Astrocyte (in vitro differentiated cells and primary cell): ENCODE data around the gene CABLES1. TPM values are rescaled to one million over a fixed set of nuclear protein-coding genes. Genes with fewer than 3 reads are reported as not detected.
"Not testable (repeated sequence)": the region's sequence is repeated elsewhere in the genome, so short reads cannot be mapped to it uniquely, and the experiment has no call there.

Experiments used
- DNase-seq: peaks from one replicate; pipeline ENCODE4 v3.0.0-alpha.2; 2010; ENCODE audit warnings: low read depth
- FAIRE-seq: peaks from 2 replicates; lab custom pipeline; 2011; peaks lifted over from hg19 to GRCh38; lab: Jason Lieb, UNC
- H2AFZ ChIP-seq: 2 replicates; pipeline ENCODE4 v1.6.0; 2012; ENCODE audit warnings: low read depth, low read length, inconsistent platforms
- H3K27ac ChIP-seq: 2 replicates; pipeline ENCODE4 v1.5.1; 2011; ENCODE audit warnings: low read depth, low read length, inconsistent platforms
- H3K27me3 ChIP-seq: 2 replicates; pipeline ENCODE4 v1.6.0; 2011; ENCODE audit warnings: low read length, inconsistent platforms; ENCODE audit not compliant: insufficient read depth
- H3K36me3 ChIP-seq: 2 replicates; pipeline ENCODE4 v1.5.1; 2011; ENCODE audit warnings: low read length, inconsistent platforms; ENCODE audit not compliant: insufficient read depth
- H3K4me1 ChIP-seq: 2 replicates; pipeline ENCODE4 v1.5.1; 2011; ENCODE audit warnings: low read length, inconsistent platforms; ENCODE audit not compliant: insufficient read depth
- H3K4me2 ChIP-seq: 2 replicates; pipeline ENCODE4 v1.6.0; 2012; ENCODE audit warnings: low read length, inconsistent platforms
- H3K4me3 ChIP-seq: 2 replicates; pipeline ENCODE4 v1.5.1; 2011; ENCODE audit warnings: low read depth, mild to moderate bottlenecking, low read length, inconsistent platforms; ENCODE audit not compliant: insufficient read depth
- H3K79me2 ChIP-seq: 2 replicates; pipeline ENCODE4 v1.6.0; 2012; ENCODE audit warnings: mild to moderate bottlenecking, low read length, inconsistent platforms; ENCODE audit not compliant: insufficient read depth
- H3K9ac ChIP-seq: 2 replicates; pipeline ENCODE4 v1.6.0; 2012; ENCODE audit warnings: mild to moderate bottlenecking, low read length, inconsistent platforms
- H3K9me3 ChIP-seq: 2 replicates; pipeline ENCODE4 v1.5.1; 2012; ENCODE audit warnings: low read depth, mild to moderate bottlenecking, low read length, inconsistent platforms; ENCODE audit not compliant: insufficient read depth
- H4K20me1 ChIP-seq: 2 replicates; pipeline ENCODE4 v1.6.0; 2012; ENCODE audit warnings: low read length, inconsistent platforms; ENCODE audit not compliant: insufficient read depth
- H3K27ac Mint-ChIP-seq: one replicate; pipeline ENCODE4 v1.8.0; 2021; ENCODE audit warnings: mild to moderate bottlenecking, mixed read lengths; ENCODE audit not compliant: unreplicated experiment
- H3K27me3 Mint-ChIP-seq: one replicate; pipeline ENCODE4 v1.8.0; 2021; ENCODE audit warnings: low read depth, mixed read lengths; ENCODE audit not compliant: unreplicated experiment
- H3K36me3 Mint-ChIP-seq: one replicate; pipeline ENCODE4 v1.8.0; 2021; ENCODE audit warnings: low read depth, mixed read lengths; ENCODE audit not compliant: unreplicated experiment
- H3K4me1 Mint-ChIP-seq: one replicate; pipeline ENCODE4 v1.8.0; 2021; ENCODE audit warnings: low read depth, mixed read lengths; ENCODE audit not compliant: unreplicated experiment
- H3K4me3 Mint-ChIP-seq: one replicate; pipeline ENCODE4 v1.8.0; 2021; ENCODE audit warnings: mild to moderate bottlenecking, moderate library complexity, mixed read lengths; ENCODE audit not compliant: unreplicated experiment
- H3K9me3 Mint-ChIP-seq: one replicate; pipeline ENCODE4 v1.8.0; 2021; ENCODE audit warnings: mild to moderate bottlenecking, mixed read lengths; ENCODE audit not compliant: unreplicated experiment
- EZH2 ChIP-seq: IDR thresholded peaks from 2 replicates; pipeline ENCODE4 v1.6.1; 2012; ENCODE audit warnings: mild to moderate bottlenecking, low read length, inconsistent platforms; ENCODE audit not compliant: insufficient read depth
- total RNA-seq: library from RNA; stranded (reverse); gene quantifications from 2 replicates; pipeline ENCODE4 v1.2.1, GENCODE V29; 2021
- TF ChIP-seq, protein P1 (sequence below): IDR thresholded peaks from 2 replicates; pipeline ENCODE4 v1.5.1; 2011; ENCODE audit warnings: low read depth, mild to moderate bottlenecking, inconsistent platforms, low read length, moderate library complexity; ENCODE audit not compliant: insufficient read depth

Gene CABLES1
- total RNA-seq, 1 donor from 2014 or later: 14.5 TPM

DNA sequence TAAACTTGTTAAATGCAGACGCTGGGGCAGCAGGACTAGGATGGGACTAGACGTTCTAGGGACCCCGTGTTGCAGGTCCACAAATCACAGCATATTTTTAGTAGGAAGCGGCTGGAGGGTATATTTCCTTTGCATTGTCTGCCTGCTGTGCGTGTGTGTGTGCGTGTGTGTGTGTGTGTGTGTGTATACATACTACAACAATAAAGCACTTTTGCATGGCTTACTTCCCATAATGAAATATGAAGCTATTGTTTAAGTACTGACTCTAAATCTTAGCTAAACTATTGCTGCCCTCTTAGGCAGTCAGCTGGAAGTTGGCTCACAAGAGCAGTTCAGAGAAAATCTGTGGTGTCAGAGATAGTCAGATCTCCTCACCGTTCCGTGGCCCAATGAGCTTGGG lies 133.4 kb downstream of the CABLES1 start:
- no peak for FAIRE-seq
- peaks cover 5% of the 10 kb centered on the region for H3K36me3 Mint-ChIP-seq

GRCh38 chr18:23269068-23269467 lies 133.8 kb downstream of the CABLES1 start:
- not testable (repeated sequence) for H3K36me3 Mint-ChIP-seq, FAIRE-seq, H3K9me3 ChIP-seq, H3K27me3 ChIP-seq, H3K9ac ChIP-seq, DNase-seq, H2AFZ ChIP-seq, H3K4me3 ChIP-seq, H3K27me3 Mint-ChIP-seq, H3K27ac Mint-ChIP-seq, H3K79me2 ChIP-seq, H3K4me1 Mint-ChIP-seq, H3K36me3 ChIP-seq, H3K4me2 ChIP-seq, H3K4me1 ChIP-seq, H3K4me3 Mint-ChIP-seq, H4K20me1 ChIP-seq, H3K27ac ChIP-seq
- peaks cover 18% of the 10 kb centered on the region for H3K9me3 Mint-ChIP-seq

More for the DNA sequence above, 133.4 kb downstream of the CABLES1 start:
- H3K9me3 ChIP-seq: peaks cover 4% of the 10 kb centered on the region
- peaks cover 8% of the 10 kb centered on the region for H3K4me1 Mint-ChIP-seq
- no peaks in the 10 kb centered on the region for H3K27me3 Mint-ChIP-seq
- no peak overlapping the region for H3K9ac ChIP-seq
- no peak overlapping the region for H3K4me3 ChIP-seq
- TF ChIP-seq, protein P1, sequence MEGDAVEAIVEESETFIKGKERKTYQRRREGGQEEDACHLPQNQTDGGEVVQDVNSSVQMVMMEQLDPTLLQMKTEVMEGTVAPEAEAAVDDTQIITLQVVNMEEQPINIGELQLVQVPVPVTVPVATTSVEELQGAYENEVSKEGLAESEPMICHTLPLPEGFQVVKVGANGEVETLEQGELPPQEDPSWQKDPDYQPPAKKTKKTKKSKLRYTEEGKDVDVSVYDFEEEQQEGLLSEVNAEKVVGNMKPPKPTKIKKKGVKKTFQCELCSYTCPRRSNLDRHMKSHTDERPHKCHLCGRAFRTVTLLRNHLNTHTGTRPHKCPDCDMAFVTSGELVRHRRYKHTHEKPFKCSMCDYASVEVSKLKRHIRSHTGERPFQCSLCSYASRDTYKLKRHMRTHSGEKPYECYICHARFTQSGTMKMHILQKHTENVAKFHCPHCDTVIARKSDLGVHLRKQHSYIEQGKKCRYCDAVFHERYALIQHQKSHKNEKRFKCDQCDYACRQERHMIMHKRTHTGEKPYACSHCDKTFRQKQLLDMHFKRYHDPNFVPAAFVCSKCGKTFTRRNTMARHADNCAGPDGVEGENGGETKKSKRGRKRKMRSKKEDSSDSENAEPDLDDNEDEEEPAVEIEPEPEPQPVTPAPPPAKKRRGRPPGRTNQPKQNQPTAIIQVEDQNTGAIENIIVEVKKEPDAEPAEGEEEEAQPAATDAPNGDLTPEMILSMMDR: no peak
- TF ChIP-seq EZH2: no peak
- H2AFZ ChIP-seq: no peak overlapping the region
- H3K79me2 ChIP-seq: no peaks in the 10 kb centered on the region
- no peaks in the 10 kb centered on the region for H3K36me3 ChIP-seq
- H3K4me1 ChIP-seq: no peaks in the 10 kb centered on the region
- no peaks in the 10 kb centered on the region for H3K27me3 ChIP-seq
- no peak for DNase-seq
- H3K27ac Mint-ChIP-seq: no peak overlapping the region
- H3K4me3 Mint-ChIP-seq: no peak overlapping the region
- no peak overlapping the region for H3K4me2 ChIP-seq
- H4K20me1 ChIP-seq: no peaks in the 10 kb centered on the region
- no peak overlapping the region for H3K27ac ChIP-seq
- peaks cover 18% of the 10 kb centered on the region for H3K9me3 Mint-ChIP-seq

GRCh38 chr18:23269928-23270327 lies 134.6 kb downstream of the CABLES1 start:
- Histone ChIP-seq H3K9ac (no peak overlapping the region), H3K9me3 (peaks cover 4% of the 10 kb centered on the region), H3K4me1 (no peaks in the 10 kb centered on the region), H3K27me3 (no peaks in the 10 kb centered on the region), H4K20me1 (no peaks in the 10 kb centered on the region), H3K79me2 (no peaks in the 10 kb centered on the region), H3K36me3 (no peaks in the 10 kb centered on the region), H3K4me2 (no peak overlapping the region), H2AFZ (no peak overlapping the region), H3K4me3 (no peak overlapping the region), H3K27ac (no peak overlapping the region)
- no peak for DNase-seq
- H3K9me3 Mint-ChIP-seq: peaks cover 18% of the 10 kb centered on the region
- H3K4me1 Mint-ChIP-seq: peaks cover 9% of the 10 kb centered on the region
- no peaks in the 10 kb centered on the region for H3K27me3 Mint-ChIP-seq
- FAIRE-seq: no peak
- no peak overlapping the region for H3K4me3 Mint-ChIP-seq
- no peak for TF ChIP-seq EZH2
- TF ChIP-seq, protein P1: no peak
- peaks cover 5% of the 10 kb centered on the region for H3K36me3 Mint-ChIP-seq
- H3K27ac Mint-ChIP-seq: no peak overlapping the region
